B cell (primary cell): ENCODE results near the gene LRRC4. TPM values are rescaled to one million over a fixed set of nuclear protein-coding genes. Genes with fewer than 3 reads are reported as not detected.

Source experiments
- ATAC-seq: fragments of 200-7000 bp; cut with Tn5 transposase; one replicate; pipeline ENCODE4 v1.10.0; 2021; ENCODE audit warnings: low read depth, mild to moderate bottlenecking, moderate number of reproducible peaks, moderate library complexity
- CTCF ChIA-PET: fragments of 350-600 bp; sonication (Branson Sonifier 250); formaldehyde crosslinking; loops from one replicate; lab custom pipeline; 2021; ENCODE audit warnings: antibody characterized with exemption, inconsistent platforms; lab: Charles Lee
- POLR2A ChIA-PET: fragments of 350-600 bp; sonication (Branson Sonifier 250); formaldehyde crosslinking; loops from one replicate; lab custom pipeline; 2021; ENCODE audit warnings: antibody characterized with exemption; lab: Charles Lee
- DNase-seq: peaks from one replicate; pipeline ENCODE4 v3.0.0; 2013
- H2AFZ ChIP-seq: 2 replicates; pipeline ENCODE4 v1.6.1; 2012; ENCODE audit warnings: mild to moderate bottlenecking, low read depth, low read length; ENCODE audit not compliant: insufficient read depth, poor library complexity, severe bottlenecking
- H3K27ac ChIP-seq, 2 donors: 1 replicate in 1 of 2; 2 replicates in 1 of 2; pipeline ENCODE4 v1.5.1; 2012 to 2013; ENCODE audit warnings: low read length in 2 of 2, mild to moderate bottlenecking in 2 of 2, moderate library complexity in 1 of 2
- H3K27me3 ChIP-seq, 4 experiments: fragments of 200-600 bp in 1 of 4; sonication (generic) in 1 of 4; replicated peaks in 1 of 4; 1 replicate in 2 of 4; 2 replicates in 2 of 4; pipeline versions ENCODE4 v1.6.1 to v1.7.0; 2013 to 2016; ENCODE audit warnings: low read length in 3 of 4, mild to moderate bottlenecking in 2 of 4, mixed read lengths in 1 of 4, moderate library complexity in 1 of 4; ENCODE audit not compliant: insufficient read depth in 4 of 4, control insufficient read depth in 3 of 4; ENCODE audit errors: control extremely low read depth in 1 of 4
- H3K36me3 ChIP-seq, 2 experiments: replicated peaks in 1 of 2; 1 replicate in 1 of 2; 2 replicates in 1 of 2; pipeline versions ENCODE4 v1.6.1 to v1.7.1; 2013; ENCODE audit warnings: low read length in 1 of 2; ENCODE audit not compliant: insufficient read depth in 2 of 2, control insufficient read depth in 1 of 2; ENCODE audit errors: control extremely low read depth in 1 of 2, extremely low read depth in 1 of 2
- H3K4me1 ChIP-seq, 2 donors: fragments of 200-600 bp in 1 of 2; sonication (generic) in 1 of 2; 1 replicate in 1 of 2; 2 replicates in 1 of 2; pipeline versions ENCODE4 v1.5.1 to v1.6.1; 2013 to 2017; ENCODE audit warnings: low read length in 2 of 2; ENCODE audit not compliant: control insufficient read depth in 2 of 2, insufficient read depth in 2 of 2
- H3K4me2 ChIP-seq: replicated peaks from 2 replicates; pipeline ENCODE3; 2012; ENCODE audit warnings: mild to moderate bottlenecking, low read depth, low read length; ENCODE audit not compliant: poor library complexity, severe bottlenecking
- H3K4me3 ChIP-seq, 5 experiments: fragments of 200-600 bp in 1 of 5; sonication (generic) in 1 of 5; 1 replicate in 3 of 5; 2 replicates in 2 of 5; pipeline versions ENCODE4 v1.5.1 to v1.7.0; 2011 to 2016; ENCODE audit warnings: low read length in 4 of 5, mild to moderate bottlenecking in 4 of 5, low read depth in 2 of 5, control low read depth in 1 of 5, moderate library complexity in 1 of 5; ENCODE audit not compliant: insufficient read depth in 1 of 5; ENCODE audit errors: control extremely low read depth in 1 of 5, extremely low read depth in 1 of 5
- H3K79me2 ChIP-seq: fragments of 200-600 bp; sonication (generic); one replicate; pipeline ENCODE4 v1.6.0; 2016; ENCODE audit warnings: low read length; ENCODE audit not compliant: control insufficient read depth, insufficient read depth
- H3K9ac ChIP-seq: fragments of 200-600 bp; sonication (generic); 2 replicates; pipeline ENCODE4 v1.6.1; 2017; ENCODE audit warnings: mild to moderate bottlenecking, low read length, moderate library complexity
- H3K9me3 ChIP-seq, 3 donors: one replicate each; pipeline versions ENCODE4 v1.6.1 to v1.7.1; 2013; ENCODE audit warnings: low read length in 2 of 3; ENCODE audit not compliant: control insufficient read depth in 2 of 3, insufficient read depth in 1 of 3; ENCODE audit errors: control extremely low read depth in 1 of 3
- H4K20me1 ChIP-seq: 2 replicates; pipeline ENCODE4 v1.6.0; 2012; ENCODE audit warnings: mild to moderate bottlenecking, low read length; ENCODE audit not compliant: insufficient read depth, control insufficient read depth, poor library complexity, severe bottlenecking
- H3K27ac Mint-ChIP-seq: one replicate; pipeline ENCODE4 v1.8.0; 2021; ENCODE audit warnings: mixed read lengths
- H3K27me3 Mint-ChIP-seq: one replicate; pipeline ENCODE4 v1.8.0; 2021; ENCODE audit warnings: mixed read lengths
- H3K4me1 Mint-ChIP-seq: one replicate; pipeline ENCODE4 v1.8.0; 2021; ENCODE audit warnings: mixed read lengths
- H3K4me3 Mint-ChIP-seq: one replicate; pipeline ENCODE4 v1.8.0; 2021; ENCODE audit warnings: mixed read lengths
- H3K9me3 Mint-ChIP-seq: one replicate; pipeline ENCODE4 v1.8.0; 2022; ENCODE audit warnings: mixed read lengths; ENCODE audit not compliant: insufficient read depth
- EZH2 ChIP-seq: IDR thresholded peaks from 2 replicates; pipeline ENCODE4 v1.6.1; 2012; ENCODE audit warnings: borderline replicate concordance, low read depth, mild to moderate bottlenecking, moderate library complexity, low read length; ENCODE audit not compliant: insufficient read depth, poor library complexity, severe bottlenecking
- WGBS: methylation state at CpG from one replicate; pipeline ENCODE4 v1.1.5; 2013; ENCODE audit warnings: missing lambda C conversion rate; ENCODE audit not compliant: insufficient coverage; 5-methylcytosine and 5-hydroxymethylcytosine counted together
- intact Hi-C: fragments of 100-400 bp; cut with micrococcal nuclease; formaldehyde crosslinking; loops from one replicate; pipeline ENCODE4 v1.10.0; 2022
- polyA plus RNA-seq: library from polyadenylated mRNA; depleted of rRNA; stranded (reverse); fragments of >200 nt; gene quantifications from 2 replicates; pipeline ENCODE4 v1.2.3, GENCODE V29; 2012
- total RNA-seq, 2 donors: library from RNA; stranded (reverse); fragments of 120-200 nt in 1 of 2; gene quantifications; 1 replicate in 1 of 2; 2 replicates in 1 of 2; pipeline versions ENCODE4 v1.2.3 to v1.2.4, GENCODE V29; 2013 to 2022
- TF ChIP-seq, protein P1 (sequence below): fragments of 200-600 bp; IDR thresholded peaks from one replicate; pipeline ENCODE4 v1.8.0; 2022; ENCODE audit warnings: antibody characterized with exemption, mild to moderate bottlenecking

The LRRC4 gene
- total and polyA plus RNA-seq, 2 donors (not counting 1 experiment from before 2014, with no cell fraction given): 0.98 to 1.2 TPM

DNA sequence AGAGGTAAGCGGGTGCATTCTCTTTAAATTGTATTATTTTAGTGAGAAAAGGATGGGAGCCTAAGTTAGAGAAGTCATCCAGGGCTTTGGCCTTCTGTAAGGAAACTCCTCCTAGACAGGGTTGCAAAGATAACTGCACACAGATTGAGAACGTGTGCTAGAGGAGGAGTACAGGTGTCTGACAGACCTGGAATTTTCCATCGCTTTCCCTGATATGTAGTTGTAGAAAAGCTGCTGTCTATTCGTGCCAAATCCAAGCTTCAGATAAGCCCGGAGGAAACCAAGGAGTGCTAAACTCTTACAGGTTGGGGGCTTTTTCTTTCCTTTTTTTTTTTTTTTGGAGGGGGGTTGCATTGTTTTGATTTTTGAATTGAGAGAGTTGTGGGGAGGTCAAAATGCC, 23.1 kb downstream of the LRRC4 start:
- H3K27ac Mint-ChIP-seq: no peak overlapping the region
- Histone ChIP-seq H3K9me3 (no peaks in the 10 kb centered on the region), H3K4me2 (no peak overlapping the region), H4K20me1 (peaks cover 11% of the 10 kb centered on the region), H3K27me3 (no peaks in the 10 kb centered on the region), H3K9ac (no peak overlapping the region), H3K4me3 (no peak overlapping the region), H3K4me1 (peaks cover 25 to 29% of the 10 kb centered on the region in 2 donors), H3K36me3 (peaks cover 0 to 7% of the 10 kb centered on the region in 2 experiments), H3K27ac (no peak overlapping the region), H2AFZ (no peak overlapping the region), H3K79me2 (peaks cover 13% of the 10 kb centered on the region)
- intact Hi-C loops: no loop called here
- H3K9me3 Mint-ChIP-seq: no peaks in the 10 kb centered on the region
- H3K4me1 Mint-ChIP-seq: peaks cover 30% of the 10 kb centered on the region
- POLR2A ChIA-PET: no interaction called here
- CTCF ChIA-PET: interaction anchor here (0.9 kb wide), 1 partner anchor 202 kb away, joined by 4 read pairs; no protein-coding TSS in a partner anchor
- H3K27me3 Mint-ChIP-seq: no peaks in the 10 kb centered on the region
- 95% methylated on average over 4 of the region's 5 CpGs for WGBS
- H3K4me3 Mint-ChIP-seq: no peak overlapping the region
- DNase-seq (no peak), ATAC-seq (no peak)
- TF ChIP-seq, protein P1, sequence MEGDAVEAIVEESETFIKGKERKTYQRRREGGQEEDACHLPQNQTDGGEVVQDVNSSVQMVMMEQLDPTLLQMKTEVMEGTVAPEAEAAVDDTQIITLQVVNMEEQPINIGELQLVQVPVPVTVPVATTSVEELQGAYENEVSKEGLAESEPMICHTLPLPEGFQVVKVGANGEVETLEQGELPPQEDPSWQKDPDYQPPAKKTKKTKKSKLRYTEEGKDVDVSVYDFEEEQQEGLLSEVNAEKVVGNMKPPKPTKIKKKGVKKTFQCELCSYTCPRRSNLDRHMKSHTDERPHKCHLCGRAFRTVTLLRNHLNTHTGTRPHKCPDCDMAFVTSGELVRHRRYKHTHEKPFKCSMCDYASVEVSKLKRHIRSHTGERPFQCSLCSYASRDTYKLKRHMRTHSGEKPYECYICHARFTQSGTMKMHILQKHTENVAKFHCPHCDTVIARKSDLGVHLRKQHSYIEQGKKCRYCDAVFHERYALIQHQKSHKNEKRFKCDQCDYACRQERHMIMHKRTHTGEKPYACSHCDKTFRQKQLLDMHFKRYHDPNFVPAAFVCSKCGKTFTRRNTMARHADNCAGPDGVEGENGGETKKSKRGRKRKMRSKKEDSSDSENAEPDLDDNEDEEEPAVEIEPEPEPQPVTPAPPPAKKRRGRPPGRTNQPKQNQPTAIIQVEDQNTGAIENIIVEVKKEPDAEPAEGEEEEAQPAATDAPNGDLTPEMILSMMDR: no peak
- no peak for TF ChIP-seq EZH2

DNA sequence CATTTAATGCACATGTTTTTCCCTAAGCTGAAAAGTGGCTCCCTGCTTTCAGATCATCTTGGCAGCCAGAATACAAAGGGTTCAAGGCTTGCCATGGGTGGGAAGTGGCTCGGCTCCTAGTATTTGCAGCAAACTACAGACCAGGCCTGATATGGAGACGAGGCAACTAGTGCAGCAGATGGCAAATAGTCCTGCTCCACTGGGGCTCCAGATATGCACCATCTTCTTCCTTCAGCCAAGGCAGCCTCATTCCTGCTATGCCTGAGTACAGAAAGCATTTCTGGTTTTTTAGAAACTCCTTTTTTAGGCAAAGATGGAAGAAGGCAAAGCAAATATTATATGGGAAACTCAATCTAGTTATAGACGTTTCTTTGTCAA, 23.9 kb downstream of the LRRC4 start:
- no peak overlapping the region for H3K4me3 ChIP-seq
- H3K27me3 ChIP-seq: no peaks in the 10 kb centered on the region
- H3K79me2 ChIP-seq: peaks cover 13% of the 10 kb centered on the region
- Mint-ChIP-seq H3K9me3 (no peaks in the 10 kb centered on the region), H3K27me3 (no peaks in the 10 kb centered on the region), H3K4me3 (no peak overlapping the region), H3K4me1 (peaks cover 39% of the 10 kb centered on the region), H3K27ac (no peak overlapping the region)
- no peak overlapping the region for H3K4me2 ChIP-seq
- intact Hi-C loops: no loop called here
- no peak overlapping the region for H3K27ac ChIP-seq
- whole genome bisulfite sequencing: 100% methylated on average over 2 of the region's 3 CpGs
- TF ChIP-seq, protein P1: no peak
- no peak for TF ChIP-seq EZH2
- no peak overlapping the region for H3K9ac ChIP-seq
- no peak for ATAC-seq
- peaks cover 0 to 4% of the 10 kb centered on the region in 2 experiments for H3K36me3 ChIP-seq
- POLR2A ChIA-PET: no interaction called here
- peaks cover 33 to 37% of the 10 kb centered on the region in 2 donors for H3K4me1 ChIP-seq
- no peak overlapping the region for H2AFZ ChIP-seq
- H3K9me3 ChIP-seq: no peaks in the 10 kb centered on the region
- CTCF ChIA-PET: interaction anchor here (0.9 to 1.3 kb wide), 2 partner anchors 11 to 129 kb away, joined by 3 read pairs; no protein-coding TSS in a partner anchor
- no peak for DNase-seq
- H4K20me1 ChIP-seq: peaks cover 3% of the 10 kb centered on the region
